K562 (cell line): ENCODE results near the gene TFAP2E. TPM values are rescaled to one million over a fixed set of nuclear protein-coding genes. Genes with fewer than 3 reads are reported as not detected.

Experiments used
- ATAC-seq: fragments of 200-7000 bp; cut with Tn5 transposase; 3 replicates; pipeline ENCODE4 v1.9.1; 2020; ENCODE audit warnings: moderate library complexity
- BruUV-seq: library from RNA; stranded (reverse); fragments of 400-500 nt; replicated peaks from 2 replicates; lab custom pipeline; 2021; lab: Mats Ljungman, UMichigan
- CTCF ChIA-PET: fragments of 300-600 bp; formaldehyde crosslinking; extraction: SDS; loops from one replicate; lab custom pipeline; 2021; ENCODE audit warnings: low intra/inter-chr PET ratio; lab: Yijun Ruan, JAX
- POLR2A ChIA-PET: fragments of 300-600, 350-650 bp; sonication (Branson Sonifier 250); formaldehyde crosslinking; extraction: SDS; loops from one replicate; lab custom pipeline; 2021; ENCODE audit warnings: antibody characterized with exemption, inconsistent platforms; lab: Yijun Ruan, JAX
- DNase-seq, 4 experiments: peaks; one replicate each; pipeline versions ENCODE4 v3.0.0 to v3.0.0-alpha.2; 2011 to 2018; ENCODE audit warnings: low spot score in 3 of 4, mixed read lengths in 3 of 4; ENCODE audit errors: extremely low read depth in 1 of 4
- FAIRE-seq: peaks from 2 replicates; lab custom pipeline; 2011; peaks lifted over from hg19 to GRCh38; lab: Jason Lieb, UNC
- H2AFZ ChIP-seq: 2 replicates; pipeline ENCODE4 v1.6.0; 2011; ENCODE audit warnings: low read depth, low read length, control low read depth, inconsistent platforms
- H3K27ac ChIP-seq: fragments of 200-600 bp; 3 replicates; pipeline ENCODE4 v1.8.0; 2011; ENCODE audit warnings: low read depth, mild to moderate bottlenecking, control low read depth, inconsistent platforms, low read length, moderate library complexity, mixed read lengths; ENCODE audit errors: extremely low read depth
- H3K27me3 ChIP-seq, 2 experiments: fragments of 300-600 bp in 1 of 2; 2 replicates in 1 of 2; 3 replicates in 1 of 2; pipeline versions ENCODE4 v1.6.0 to v1.8.0; 2011; ENCODE audit warnings: inconsistent platforms in 2 of 2, low read length in 2 of 2, mild to moderate bottlenecking in 1 of 2, mixed read lengths in 1 of 2, moderate library complexity in 1 of 2; ENCODE audit not compliant: control insufficient read depth in 2 of 2, insufficient read depth in 2 of 2
- H3K36me3 ChIP-seq: fragments of 300-600 bp; 3 replicates; pipeline ENCODE4 v1.8.0; 2011; ENCODE audit warnings: mild to moderate bottlenecking, low read length, inconsistent platforms; ENCODE audit not compliant: control insufficient read depth, insufficient read depth
- H3K4me1 ChIP-seq, 2 experiments: fragments of 200-600 bp in 1 of 2; replicated peaks in 1 of 2; 2 replicates in 1 of 2; 3 replicates in 1 of 2; pipeline versions ENCODE4 v1.5.1 to v1.8.0; 2011; ENCODE audit warnings: inconsistent platforms in 2 of 2, low read length in 2 of 2, mild to moderate bottlenecking in 1 of 2, mixed read lengths in 1 of 2, moderate library complexity in 1 of 2; ENCODE audit not compliant: control insufficient read depth in 2 of 2, insufficient read depth in 2 of 2
- H3K4me2 ChIP-seq: 2 replicates; pipeline ENCODE4 v1.6.1; 2011; ENCODE audit warnings: low read length, control low read depth, inconsistent platforms, mixed read lengths; ENCODE audit not compliant: insufficient read depth
- H3K4me3 ChIP-seq: fragments of 200-600 bp; sonication (generic), shearing (Covaris generic); 2 replicates; pipeline ENCODE4 v1.5.1; 2016; ENCODE audit warnings: control low read depth, inconsistent platforms
- H3K79me2 ChIP-seq: fragments of 200-600 bp; 3 replicates; pipeline ENCODE4 v1.8.0; 2011; ENCODE audit warnings: low read length, inconsistent platforms; ENCODE audit not compliant: control insufficient read depth, insufficient read depth
- H3K9ac ChIP-seq, 2 experiments: 2 replicates each; pipeline versions ENCODE4 v1.6.0 to v1.6.1; 2011; ENCODE audit warnings: low read depth in 2 of 2, low read length in 2 of 2, control low read depth in 1 of 2, inconsistent platforms in 1 of 2, mild to moderate bottlenecking in 1 of 2, mixed read lengths in 1 of 2; ENCODE audit not compliant: insufficient read depth in 1 of 2
- H3K9me1 ChIP-seq: one replicate; pipeline ENCODE4 v1.6.0; 2011; ENCODE audit warnings: inconsistent platforms, mild to moderate bottlenecking, low read length, moderate library complexity; ENCODE audit not compliant: control insufficient read depth, insufficient read depth
- H3K9me3 ChIP-seq: replicated peaks from 2 replicates; pipeline ENCODE4 v1.5.1; 2011; ENCODE audit warnings: low read depth, low read length, inconsistent platforms; ENCODE audit not compliant: control insufficient read depth, insufficient read depth
- H4K20me1 ChIP-seq: replicated peaks from 2 replicates; pipeline ENCODE4 v1.6.1; 2011; ENCODE audit warnings: low read length, inconsistent platforms, mixed read lengths; ENCODE audit not compliant: control insufficient read depth, insufficient read depth
- BRF2 ChIP-seq: IDR thresholded peaks from 3 replicates; pipeline ENCODE4 v1.6.1; 2011; ENCODE audit warnings: borderline replicate concordance, mild to moderate bottlenecking; ENCODE audit not compliant: insufficient read length, insufficient read depth
- CBX8 ChIP-seq: fragments of 200-600 bp; sonication (generic); IDR thresholded peaks from 2 replicates; pipeline ENCODE4 v1.6.1; 2012; ENCODE audit warnings: borderline replicate concordance, mixed run types, low read depth, mild to moderate bottlenecking, moderate library complexity, mixed read lengths, low read length, control low read depth, inconsistent platforms; ENCODE audit not compliant: poor library complexity, severe bottlenecking; ENCODE audit errors: extremely low read depth
- FOXK2 ChIP-seq, 2 experiments: fragments of 450-650 bp; IDR thresholded peaks in 1 of 2; conservative IDR thresholded peaks in 1 of 2; 2 replicates each; pipeline ENCODE4 v1.6.1; 2016; ENCODE audit warnings: low read depth in 2 of 2, mild to moderate bottlenecking in 1 of 2
- FOXO4 ChIP-seq: fragments of 450-650 bp; formaldehyde crosslinking; IDR thresholded peaks from 2 replicates; pipeline ENCODE4 v1.4.0; 2020; ENCODE audit warnings: mild to moderate bottlenecking, moderate library complexity
- ILF3 ChIP-seq: fragments of 450-650 bp; IDR thresholded peaks from 2 replicates; pipeline ENCODE4 v1.6.1; 2018; ENCODE audit warnings: antibody characterized with exemption, mild to moderate bottlenecking, moderate library complexity, borderline replicate concordance
- ILK ChIP-seq: fragments of 450-650 bp; IDR thresholded peaks from 2 replicates; pipeline ENCODE4 v1.6.1; 2016; ENCODE audit warnings: missing genetic modification characterization, low read depth, mild to moderate bottlenecking, missing compliant biosample characterization, moderate library complexity, borderline replicate concordance
- NFIC ChIP-seq: fragments of 450-650 bp; IDR thresholded peaks from 2 replicates; pipeline ENCODE4 v1.6.1; 2017; ENCODE audit warnings: mild to moderate bottlenecking, inconsistent platforms
- NFIX ChIP-seq: fragments of 250-450 bp; sonication (Bioruptor Pico); IDR thresholded peaks from 2 replicates; pipeline ENCODE4 v1.4.0; 2020; ENCODE audit warnings: low read depth, mild to moderate bottlenecking, moderate library complexity
- SMARCE1 ChIP-seq: fragments of 450-650 bp; IDR thresholded peaks from 2 replicates; pipeline ENCODE4 v1.7.1; 2016; ENCODE audit warnings: mild to moderate bottlenecking
- SMC3 ChIP-seq: conservative IDR thresholded peaks from 2 replicates; pipeline ENCODE4 v1.6.1; 2011; ENCODE audit warnings: low read depth, low read length, improper control_type of control experiment; ENCODE audit not compliant: insufficient read depth
- TEAD1 ChIP-seq, 2 experiments: fragments of 450-650 bp in 1 of 2; sonication (generic) in 1 of 2; formaldehyde crosslinking; IDR thresholded peaks; 2 replicates each; pipeline versions ENCODE4 v1.4.0 to v1.8.0; 2020 to 2022; ENCODE audit warnings: mild to moderate bottlenecking in 2 of 2, missing genetic modification reagents in 1 of 2
- TRIM25 ChIP-seq: fragments of 450-650 bp; IDR thresholded peaks from 2 replicates; pipeline ENCODE4 v1.7.0; 2016; ENCODE audit warnings: borderline replicate concordance
- TSC22D4 ChIP-seq: fragments of 450-650 bp; IDR thresholded peaks from 2 replicates; pipeline ENCODE4 v1.6.1; 2016; ENCODE audit warnings: missing genetic modification characterization, missing biosample characterization, control low read depth
- ZBTB17 ChIP-seq: fragments of 450-650 bp; formaldehyde crosslinking; IDR thresholded peaks from 2 replicates; pipeline ENCODE4 v1.4.0; 2020; ENCODE audit warnings: mild to moderate bottlenecking
- ZNF212 ChIP-seq: fragments of 450-650 bp; formaldehyde crosslinking; IDR thresholded peaks from 2 replicates; pipeline ENCODE4 v1.4.0; 2020; ENCODE audit warnings: mild to moderate bottlenecking
- ZNF668 ChIP-seq: fragments of 250-450 bp; sonication (Bioruptor Pico); IDR thresholded peaks from 2 replicates; pipeline ENCODE4 v1.8.0; 2022; ENCODE audit warnings: mild to moderate bottlenecking, inconsistent platforms
- ZNF778 ChIP-seq: fragments of 450-650 bp; formaldehyde crosslinking; IDR thresholded peaks from 2 replicates; pipeline ENCODE4 v1.4.0; 2020; ENCODE audit warnings: mild to moderate bottlenecking, moderate library complexity
- WGBS: fragments of 100-300 bp; shearing (Covaris generic); methylation state at CpG from one replicate; pipeline ENCODE4 v1.1.6; 2016; ENCODE audit warnings: low coverage, mixed read lengths; ENCODE audit not compliant: insufficient coverage; ENCODE audit errors: missing lambda C conversion rate; 5-methylcytosine and 5-hydroxymethylcytosine counted together
- in situ Hi-C: fragments of 300-500 bp; cut with MboI; formaldehyde crosslinking; loops from 4 replicates; pipeline ENCODE4 v1.15.0; 2018; ENCODE audit warnings: inconsistent platforms, mixed read lengths
- intact Hi-C: fragments of 100-400 bp; cut with micrococcal nuclease; formaldehyde crosslinking; loops from 2 replicates; pipeline ENCODE4 v1.14.2; 2022
- polyA plus RNA-seq, 8 experiments: library from polyadenylated mRNA; depleted of rRNA in 4 of 8; stranded (reverse) in 5 of 8; unstranded in 3 of 8; fragments of >200 nt; fragmentation: Nextera tagmentation in 2 of 8; fragmentation: Illumina TruSeq in 1 of 8; extraction: Ambion mirVana in 2 of 8; extraction: Trizol in 1 of 8; gene quantifications; 2 replicates each; pipeline versions ENCODE4 v1.2.1 to v1.2.3, GENCODE V29; 2011 to 2014; ENCODE audit warnings: inconsistent platforms in 1 of 8, missing spikeins in 1 of 8
- total RNA-seq, 7 experiments: library from RNA; depleted of rRNA in 6 of 7; stranded (reverse); fragments of >200 nt in 6 of 7; fragmentation: Illumina TruSeq in 2 of 7; extraction: Trizol in 2 of 7; gene quantifications; 2 replicates each; pipeline versions ENCODE4 v1.2.1 to v1.2.3, GENCODE V29; 2011 to 2021; ENCODE audit warnings: low replicate concordance in 1 of 7

Gene TFAP2E
- total and polyA plus RNA-seq, 9 of the 15 experiments (the other 6 are each of a cell fraction or from before 2014, with no cell fraction given), result 0.03 to 0.11 (median 0.07) TPM; not detected in 4

GRCh38 chr1:35544976-35545375, 28.1 kb upstream of the TFAP2E start:
- DNase-seq, result peak; percentile 67 to 87 (median 79)
- no TSS peak for BruUV-seq
- no peak overlapping the region for H3K4me3 ChIP-seq
- WGBS, result 65% methylated on average over 3 of the region's 3 CpGs
- no peaks in the 10 kb centered on the region for H3K9me3 ChIP-seq
- no peak overlapping the region for H3K27ac ChIP-seq
- no peaks in the 10 kb centered on the region for H3K27me3 ChIP-seq
- in situ Hi-C loops (loop anchor here (10.0 kb wide), 1 partner anchor 350 kb away; the partner anchor contains the start of gene SFPQ), intact Hi-C loops (loop anchor here (1.0 to 5.0 kb wide), 2 partner anchors 43 to 94 kb away; no protein-coding TSS in a partner anchor)
- ChIA-PET POLR2A (interaction anchor here (0.6 kb wide), 1 partner anchor 65 kb away, joined by 4 read pairs; no protein-coding TSS in a partner anchor), CTCF (interaction anchor here (1.2 to 5.1 kb wide), 2 partner anchors 93 to 343 kb away, joined by 4 to 40 read pairs; no protein-coding TSS in a partner anchor)
- peak; percentile 44 for FAIRE-seq
- H4K20me1 ChIP-seq, result no peaks in the 10 kb centered on the region
- no peak overlapping the region for H2AFZ ChIP-seq
- no peaks in the 10 kb centered on the region; a peak in 1 of 5 replicates for H3K4me1 ChIP-seq
- H3K9me1 ChIP-seq, result no peaks in the 10 kb centered on the region
- H3K9ac ChIP-seq, result no peak overlapping the region
- H3K4me2 ChIP-seq, result no peak overlapping the region
- peak; percentile 95 for ATAC-seq
- H3K36me3 ChIP-seq, result peaks cover 51% of the 10 kb centered on the region
- H3K79me2 ChIP-seq, result peaks cover 23% of the 10 kb centered on the region; the same call in 2 of the 3 replicates
- TF ChIP-seq ZNF212 (CRISPR knock-in tag) (no peak), ZBTB17 (CRISPR knock-in tag) (no peak), SMC3 (peak; percentile 82), FOXK2 (conservative IDR thresholded peaks at IDR 0.05 in 1 of 2, IDR thresholded peaks at IDR 0.05 in 1 of 2; ENCODE audit: low read depth in 2 of 2) (0 out of 4 replicates have a peak, but pooled peaks of 1 of the 2 experiments have one; percentile 36), ILK (tag) (no peak), ZNF668 (CRISPR knock-in tag) (no peak), TRIM25 (no peak), ILF3 (no peak), NFIX (CRISPR knock-in tag) (peak; percentile 37; the same call in 1 of the 2 replicates), ZNF778 (CRISPR knock-in tag) (no peak), TEAD1 (CRISPR knock-in tag; IDR thresholded peaks at IDR 0.05) (no peak), BRF2 (no peak), FOXO4 (CRISPR knock-in tag) (no peak), CBX8 (no peak), SMARCE1 (no peak), TSC22D4 (tag) (no peak), NFIC (peak; percentile 98)
